ENCODE results near the gene SIGLEC10.
A peak's percentile ranks its signal among the peaks of the same experiment; 100 is the strongest.

Gene SIGLEC10

GRCh38 chr19:51392701-51393100 lies 24.7 kb downstream of the SIGLEC10 start:
- DNase-seq (ENCODE audit: low spot score): no peak

- no peak for DNase-seq (ENCODE audit: low spot score)
These were observed 26.3 kb downstream of the SIGLEC10 start for GRCh38 chr19:51391073-51391611.

DNA sequence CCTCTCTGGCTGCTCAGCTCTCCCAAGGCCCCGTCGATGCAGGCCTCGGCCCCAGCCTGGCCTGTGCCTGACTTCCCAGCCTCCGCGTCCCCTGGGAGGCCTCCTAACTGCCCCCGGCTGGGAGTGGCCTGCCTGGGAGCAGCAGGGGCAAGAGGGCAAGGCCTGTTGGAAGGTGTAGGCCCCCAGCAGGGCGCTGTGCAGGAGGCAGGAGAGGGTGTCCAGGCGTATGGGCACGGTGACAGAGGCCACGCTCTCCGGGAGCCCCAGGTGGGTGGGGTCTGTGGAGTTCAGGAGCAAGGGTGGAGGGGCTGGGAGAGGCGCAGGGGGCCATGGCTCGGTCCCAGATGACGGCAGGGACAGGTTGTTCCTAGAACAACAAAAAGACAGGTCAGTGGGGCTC lies 28.3 kb downstream of the SIGLEC10 start:
- DNase-seq (ENCODE audit: low spot score): no peak

DNA sequence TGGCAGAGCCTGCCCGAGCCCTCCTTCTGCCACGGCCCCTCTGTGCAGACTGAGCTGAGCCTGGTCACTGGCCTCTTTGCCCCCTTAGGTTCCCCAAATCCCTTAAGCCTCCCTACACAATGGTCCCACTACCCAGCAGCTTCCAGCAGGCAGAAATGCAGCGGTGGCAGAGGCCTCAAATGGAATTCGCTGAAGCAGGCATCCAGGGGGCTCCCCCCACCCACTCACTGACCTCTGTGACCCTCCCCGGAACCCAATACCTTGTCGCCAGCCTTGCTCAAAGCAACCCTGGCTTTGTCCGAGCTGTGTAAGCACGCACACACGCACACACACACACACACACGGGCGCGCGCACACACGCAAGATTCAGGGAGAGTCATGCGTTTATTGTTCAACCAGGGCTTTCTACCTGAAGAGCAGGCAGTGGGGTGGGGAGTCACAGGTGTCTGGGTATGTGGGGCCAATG lies 29.5 kb downstream of the SIGLEC10 start, which contains the start of gene LIM2:
TSS of gene LIM2 (minus strand) at position 51 of the 466 bp plus-strand sequence. CDS start 531 bp downstream, outside the sequence.
- no peak for DNase-seq (ENCODE audit: low spot score)

GRCh38 chr19:51386882-51387520 lies 30.4 kb downstream of the SIGLEC10 start:
- no peak for DNase-seq (ENCODE audit: low spot score)

DNA sequence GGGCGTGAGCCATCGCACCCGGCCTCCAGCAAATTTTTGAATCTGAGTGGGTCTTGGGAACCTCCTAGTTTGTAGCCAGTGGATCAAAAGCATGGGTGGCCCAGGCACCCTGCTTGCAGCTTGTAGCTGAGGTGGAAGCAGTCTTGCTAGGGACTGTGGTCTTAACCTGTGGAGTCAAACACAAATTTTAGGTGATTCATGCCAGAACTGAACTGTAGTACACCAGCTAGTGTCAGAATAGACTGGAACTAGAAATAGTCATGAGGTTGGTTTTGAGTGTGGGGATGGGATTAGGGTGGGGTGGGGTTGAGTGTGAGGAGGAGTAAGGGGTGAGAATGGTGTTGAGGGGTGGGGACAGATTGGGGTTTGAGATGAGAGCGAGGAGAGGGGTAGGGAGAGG lies 35.4 kb downstream of the SIGLEC10 start:
- no peak for DNase-seq (ENCODE audit: low spot score)

- DNase-seq (ENCODE audit: low spot score): no peak
These were observed 37.1 kb downstream of the SIGLEC10 start for GRCh38 chr19:51380379-51380778.

DNA sequence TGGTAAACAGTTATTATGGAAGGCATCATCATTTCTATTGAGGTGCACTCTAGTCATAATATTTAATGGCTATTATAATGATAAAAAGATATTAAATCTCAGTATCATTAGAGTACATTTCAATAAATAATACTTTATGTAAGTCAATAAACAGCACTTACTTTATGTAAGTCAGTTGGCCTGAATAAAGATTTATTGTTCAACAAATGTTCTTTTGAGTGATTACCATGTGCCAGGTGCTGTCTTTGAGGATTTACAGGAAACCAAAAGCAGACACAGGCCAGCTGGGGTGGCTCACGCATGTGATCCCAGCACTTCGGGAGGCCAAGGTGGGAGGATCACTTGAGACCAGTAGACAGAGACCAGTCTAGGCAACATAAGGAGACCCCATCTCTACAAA lies 40.0 kb downstream of the SIGLEC10 start:
- no peak for DNase-seq (ENCODE audit: low spot score)

DNA sequence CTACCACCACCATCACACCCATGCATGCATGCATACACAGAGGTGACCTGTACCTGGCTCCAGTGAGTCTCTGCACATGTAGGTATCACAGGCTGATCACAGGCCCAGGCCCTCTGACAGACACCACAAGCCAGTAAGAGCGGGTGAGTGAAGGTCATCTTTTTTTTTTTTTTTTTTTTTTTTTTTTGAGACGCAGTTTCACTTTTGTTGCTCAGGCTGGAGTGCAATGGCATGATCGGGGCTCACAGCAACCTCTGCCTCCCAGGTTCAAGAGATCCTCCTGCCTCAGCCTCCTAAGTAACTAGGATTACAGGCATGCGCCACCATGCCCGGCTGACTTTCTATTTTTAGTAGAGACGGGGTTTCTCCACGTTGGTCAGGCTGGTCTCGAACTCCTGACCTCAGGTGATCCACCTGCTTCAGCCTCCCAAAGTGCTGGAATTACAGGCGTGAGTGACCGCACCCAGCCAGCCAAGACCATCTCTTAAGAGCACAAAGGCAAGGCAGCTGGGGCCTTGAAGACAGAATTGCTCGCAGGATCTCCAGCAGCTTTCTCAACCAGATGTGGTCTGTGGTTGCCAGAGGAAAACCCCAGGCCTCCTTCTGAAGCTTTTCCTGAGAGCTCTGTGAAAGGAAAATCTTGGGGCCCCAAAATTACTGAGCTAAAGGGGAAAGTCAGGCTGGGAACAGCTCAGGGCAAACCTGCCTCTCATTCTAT lies 41.8 kb downstream of the SIGLEC10 start:
- DNase-seq (ENCODE audit: low spot score): no peak

- no peak for DNase-seq (ENCODE audit: low spot score)
These were observed 44.6 kb downstream of the SIGLEC10 start, which contains the start of gene NKG7 for GRCh38 chr19:51372649-51373504. TSS of gene NKG7 (minus strand) at chr19:51372654. CDS start at chr19:51372535, 119 bp downstream.

DNA sequence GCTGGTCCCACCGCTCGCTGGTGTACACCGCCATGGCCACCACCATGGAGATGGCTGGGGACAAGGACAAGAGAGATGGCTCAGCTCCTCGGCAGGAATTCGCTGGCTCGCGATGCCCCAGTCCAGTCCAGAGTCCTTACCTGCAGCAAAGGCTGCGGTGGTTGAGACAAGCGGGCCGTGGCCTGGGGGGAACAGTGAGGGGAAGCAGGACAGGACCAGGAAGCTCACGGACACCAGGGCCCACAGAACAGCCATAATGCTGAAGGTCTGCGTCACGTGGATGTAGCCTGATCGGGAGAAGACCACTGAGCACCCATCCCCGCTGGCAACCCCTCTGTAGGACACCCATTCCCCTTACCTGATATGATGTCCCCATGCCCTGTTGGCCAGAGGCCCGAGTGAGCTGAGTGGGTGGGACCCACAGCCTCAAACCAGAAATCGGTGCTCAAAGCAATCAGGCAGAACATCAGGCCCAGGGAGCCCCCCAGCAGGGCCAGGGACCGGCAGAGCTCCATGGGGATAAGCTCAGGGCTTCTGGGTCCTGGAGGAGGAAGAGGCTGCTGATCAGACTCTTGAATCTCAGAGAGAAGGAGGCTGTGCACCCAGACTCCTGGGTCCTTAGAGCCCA lies 45.3 kb downstream of the SIGLEC10 start:
- DNase-seq (ENCODE audit: low spot score): no peak

DNA sequence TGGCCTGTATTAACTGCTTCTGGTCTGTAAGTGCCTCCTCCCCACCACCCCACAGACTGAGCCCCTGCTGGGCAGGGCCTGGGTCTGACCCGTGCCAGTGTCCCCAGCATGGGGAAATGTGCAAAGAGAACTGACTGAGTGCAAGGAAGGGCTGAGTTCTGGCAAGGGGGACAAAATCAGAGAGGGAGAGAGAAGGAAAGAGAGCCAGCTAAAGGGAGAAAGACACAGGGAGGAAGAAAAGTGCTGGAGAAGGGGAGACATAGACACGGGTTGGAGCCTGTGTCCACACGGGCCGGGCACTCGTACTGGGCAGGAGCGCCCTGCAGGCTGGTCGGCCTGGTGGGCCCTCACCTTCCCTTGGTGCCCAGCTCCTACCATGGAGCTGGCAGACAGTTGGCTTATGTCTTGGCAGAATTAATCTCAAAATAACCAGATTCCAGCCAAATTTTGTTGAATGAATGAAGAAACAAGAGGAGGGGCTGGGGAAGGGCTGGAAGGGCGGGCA lies 46.2 kb downstream of the SIGLEC10 start:
- no peak for DNase-seq (ENCODE audit: low spot score)

DNA sequence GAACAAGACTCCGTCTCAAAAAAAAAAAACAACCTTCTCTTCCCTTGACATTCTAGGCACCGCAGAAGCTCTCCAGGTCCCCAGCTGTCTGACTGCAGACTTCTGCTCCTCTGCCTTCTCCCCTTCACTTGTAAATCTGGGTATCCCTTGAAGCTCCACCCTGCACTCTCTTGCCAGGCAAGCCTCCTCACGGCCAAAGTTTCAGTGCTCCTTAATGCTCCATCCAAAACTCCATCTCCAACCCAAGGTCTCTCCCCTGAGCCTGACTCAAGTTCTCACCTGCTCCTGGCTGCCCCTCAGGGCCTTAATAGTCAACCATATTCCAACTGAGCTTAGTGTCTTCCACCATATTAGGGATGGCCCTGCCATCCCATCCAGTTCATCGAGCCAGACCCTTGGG lies 47.2 kb downstream of the SIGLEC10 start:
- no peak for DNase-seq (ENCODE audit: low spot score)

DNA sequence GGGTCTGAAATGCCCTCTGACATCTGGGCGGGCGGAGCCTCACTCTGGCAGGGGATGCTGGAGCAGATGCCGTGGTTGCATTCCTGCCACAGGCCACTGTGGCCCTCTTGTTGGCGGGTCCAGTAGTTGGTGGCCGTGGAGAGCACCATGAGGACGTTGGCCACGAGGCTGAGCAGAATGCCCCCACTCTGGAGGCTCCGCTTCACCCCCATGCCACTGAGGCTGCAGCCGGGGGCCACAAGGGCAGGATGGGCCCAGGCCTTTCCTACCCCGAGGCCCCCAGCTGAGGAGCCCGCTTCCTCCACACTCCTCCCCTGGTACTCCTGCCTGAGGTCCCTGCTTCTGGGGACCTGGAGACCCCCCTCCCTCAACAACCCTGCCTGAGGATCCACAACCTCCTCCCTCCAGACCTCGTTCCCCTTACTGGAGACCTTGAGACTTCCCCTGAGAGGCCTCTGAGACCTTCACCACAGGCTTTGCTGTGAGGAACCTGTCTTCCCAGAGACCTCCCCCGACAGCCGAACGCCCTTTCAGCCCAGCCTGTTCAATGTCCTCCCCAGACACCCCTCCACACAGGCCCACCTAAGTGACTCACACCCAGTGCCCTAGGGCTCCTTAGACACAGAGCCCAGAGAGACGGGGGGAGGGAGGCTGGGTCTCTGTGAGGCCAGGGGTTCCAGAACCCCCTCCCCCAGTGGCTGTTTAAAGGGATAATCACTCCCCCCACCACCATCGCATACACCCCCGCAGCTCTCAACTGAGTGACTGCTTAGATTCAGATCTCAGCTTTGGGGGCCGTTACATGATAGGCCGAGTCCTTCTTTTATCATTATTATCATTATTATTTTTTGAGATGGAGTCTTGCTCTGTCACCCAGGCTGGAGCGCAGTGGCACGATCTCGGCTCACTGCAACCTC lies 48.8 kb downstream of the SIGLEC10 start, which contains the start of gene CLDND2:
TSS of gene CLDND2 (minus strand) at position 638 of the 917 bp plus-strand sequence. CDS start at position 212, 426 bp downstream.
- DNase-seq (ENCODE audit: low spot score): no peak

GRCh38 chr19:51367565-51368365 lies 49.7 kb downstream of the SIGLEC10 start:
- DNase-seq (ENCODE audit: low spot score): peak; percentile 100

- no peak for DNase-seq (ENCODE audit: low spot score)
These were observed 50.2 kb downstream of the SIGLEC10 start for GRCh38 chr19:51367255-51367564.

- peak; percentile 98 for DNase-seq (ENCODE audit: low spot score)
These were observed 50.8 kb downstream of the SIGLEC10 start for GRCh38 chr19:51366389-51367254.

DNA sequence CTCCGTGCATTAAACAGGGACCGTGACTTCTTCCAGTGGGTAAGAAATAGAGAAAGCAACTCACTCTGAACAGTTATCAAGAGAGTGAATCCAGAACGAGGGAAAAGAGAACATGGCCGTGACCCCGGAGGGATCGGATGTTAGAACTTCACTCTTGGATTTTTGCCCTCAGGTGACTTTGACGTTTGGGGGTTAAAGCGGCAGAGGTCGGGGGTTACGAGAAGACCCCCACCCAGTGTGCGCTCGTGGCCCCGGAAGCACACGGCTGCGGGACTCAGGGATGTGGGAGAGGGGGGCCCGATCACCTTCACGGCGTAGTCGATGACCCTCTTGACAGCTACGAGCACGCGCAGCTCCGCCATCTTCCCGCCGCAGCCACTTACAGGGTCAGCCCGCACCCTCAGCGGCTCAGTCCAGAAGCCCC lies 51.5 kb downstream of the SIGLEC10 start, which contains the start of gene ETFB:
TSS of gene ETFB (minus strand) at position 424 of the 424 bp plus-strand sequence. CDS start at position 362, 62 bp downstream.
- no peak for DNase-seq (ENCODE audit: low spot score)
